ENCODE data around the gene NEO1.
"Not testable (repeated sequence)": the region's sequence is repeated elsewhere in the genome, so short reads cannot be mapped to it uniquely, and the experiment has no call there.

The NEO1 gene

DNA sequence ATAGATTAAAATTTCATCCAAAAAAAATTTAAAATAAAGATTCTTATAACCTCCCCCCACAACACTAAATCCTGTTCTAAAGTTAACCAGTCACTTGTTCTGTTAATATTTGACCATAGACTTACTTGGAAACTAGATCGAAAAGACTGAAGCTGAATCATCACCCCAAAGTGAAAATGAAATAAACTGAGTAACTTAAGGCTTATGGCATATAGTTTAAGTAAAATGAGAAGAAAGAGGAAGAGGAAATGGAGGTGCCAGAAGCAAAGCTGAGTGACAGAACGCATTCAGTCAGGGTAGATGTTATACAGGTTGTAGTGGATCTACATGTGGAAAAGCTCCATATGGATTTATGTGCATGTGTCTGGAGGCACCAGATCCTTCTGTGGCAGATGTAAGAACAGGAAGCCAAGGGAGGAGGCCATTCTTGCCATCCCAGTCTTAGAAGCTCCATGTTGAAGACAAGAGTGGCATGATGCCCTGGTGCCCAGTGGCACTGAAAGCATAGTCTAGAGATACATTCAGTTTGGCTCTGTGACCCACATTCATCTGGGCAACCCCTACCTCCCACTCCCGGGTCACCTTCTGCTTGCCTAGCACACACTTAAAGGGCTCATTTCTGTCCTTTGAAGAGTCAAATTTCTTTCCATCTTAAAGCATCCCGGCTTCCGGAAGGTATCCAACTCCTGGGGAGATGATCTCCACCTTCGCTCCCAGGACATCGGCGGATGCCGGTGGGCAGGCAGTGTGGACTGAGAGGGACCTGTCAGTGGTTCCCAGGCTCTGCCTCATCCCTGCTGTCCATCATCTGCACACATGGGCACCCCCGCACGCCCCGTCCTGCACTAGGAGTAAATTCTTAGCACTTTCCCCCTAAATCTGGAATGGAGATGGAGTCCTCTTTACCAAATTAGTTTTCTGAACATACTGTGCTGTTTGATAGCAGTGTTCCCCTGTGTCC lies 90.8 kb downstream of the NEO1 start:
- no peak for DNase-seq (ENCODE audit: low spot score)

- DNase-seq (ENCODE audit: low spot score) = no peak
These were observed 91.5 kb downstream of the NEO1 start for GRCh38 chr15:73143763-73144155.

GRCh38 chr15:73146419-73146818 lies 94.2 kb downstream of the NEO1 start:
- no peak for DNase-seq (ENCODE audit: low spot score)

- DNase-seq (ENCODE audit: low spot score) = no peak
These were observed 98.6 kb downstream of the NEO1 start for GRCh38 chr15:73150831-73151230.

DNA sequence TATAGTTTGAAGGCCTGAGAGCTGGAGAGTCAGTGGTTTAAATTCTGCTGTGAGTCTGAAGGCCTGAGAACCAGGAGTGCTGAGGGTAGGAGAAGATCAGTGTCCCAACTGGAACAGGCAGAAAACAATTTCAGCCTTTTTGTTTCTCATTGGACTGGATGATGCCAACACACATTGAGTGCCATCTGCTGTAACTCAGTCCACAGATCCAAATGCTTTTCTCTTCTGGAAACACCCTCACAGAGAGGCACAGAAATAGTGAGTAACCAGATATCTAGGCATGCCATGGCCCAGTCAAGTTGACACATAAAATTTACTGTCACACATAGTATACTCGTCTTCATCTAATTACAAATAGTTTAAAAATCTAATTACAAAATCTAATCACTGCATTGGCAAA lies 100.8 kb downstream of the NEO1 start:
- DNase-seq (ENCODE audit: low spot score) = no peak

DNA sequence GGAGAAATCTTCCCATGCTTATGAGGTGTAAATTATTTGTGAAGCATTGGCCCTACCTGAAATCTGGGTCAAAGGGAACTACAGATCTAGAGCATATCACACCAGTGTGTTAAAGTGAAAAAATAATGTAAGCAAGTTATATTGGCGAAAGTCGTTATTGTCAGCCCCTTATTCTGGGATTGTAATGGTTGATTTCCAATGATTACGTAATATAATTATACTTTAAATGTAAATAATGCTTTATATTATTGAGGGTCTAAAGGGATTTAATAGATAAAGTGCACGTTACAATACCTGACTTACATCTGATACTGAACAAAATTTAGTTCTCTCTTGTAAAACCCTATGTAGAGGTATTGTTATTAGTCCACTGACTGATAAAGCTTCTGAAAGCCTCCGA lies 101.2 kb downstream of the NEO1 start:
- no peak for DNase-seq (ENCODE audit: low spot score)

GRCh38 chr15:73156431-73157191 lies 104.3 kb downstream of the NEO1 start:
- no peak for DNase-seq (ENCODE audit: low spot score)

GRCh38 chr15:73161546-73161945 lies 109.3 kb downstream of the NEO1 start:
- DNase-seq (ENCODE audit: low spot score) = no peak

GRCh38 chr15:73165435-73165834 lies 113.2 kb downstream of the NEO1 start:
- no peak for DNase-seq (ENCODE audit: low spot score)

DNA sequence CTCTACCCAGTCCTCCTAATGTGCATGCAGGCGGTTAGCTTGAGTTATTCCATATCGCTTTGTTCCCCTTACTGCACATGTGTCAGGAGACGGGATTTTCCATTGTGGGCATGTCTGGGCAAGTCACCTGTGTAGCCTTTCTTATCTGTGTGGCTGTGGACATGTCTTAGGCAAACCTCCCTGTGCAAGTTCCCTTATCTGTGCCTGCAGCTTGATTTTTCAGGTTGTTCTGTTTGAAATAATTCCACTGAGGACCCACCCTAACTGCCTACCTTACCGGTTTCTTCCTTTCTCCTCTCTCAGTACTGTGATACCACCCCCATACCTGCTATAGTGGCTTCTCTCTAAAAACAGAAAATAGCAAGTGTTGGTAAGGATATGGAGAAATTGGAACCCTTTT lies 113.6 kb downstream of the NEO1 start:
- DNase-seq (ENCODE audit: low spot score) = no peak

DNA sequence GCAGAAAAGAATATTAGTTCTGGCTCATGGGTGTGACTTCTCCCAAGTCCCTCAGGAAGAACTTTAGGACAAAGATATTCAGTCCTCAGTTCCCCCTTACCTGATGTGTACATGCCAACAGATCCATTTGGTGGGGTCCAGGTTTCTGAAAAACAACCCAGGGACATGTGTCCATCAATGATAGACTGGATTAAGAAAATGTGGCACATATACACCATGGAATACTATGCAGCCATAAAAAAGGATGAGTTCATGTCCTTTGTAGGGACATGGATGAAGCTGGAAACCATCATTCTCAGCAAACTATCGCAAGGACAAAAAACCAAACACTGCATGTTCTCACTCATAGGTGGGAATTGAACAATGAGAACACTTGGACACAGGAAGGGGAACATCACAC lies 114.4 kb downstream of the NEO1 start:
- not testable (repeated sequence) for DNase-seq (ENCODE audit: low spot score)

DNA sequence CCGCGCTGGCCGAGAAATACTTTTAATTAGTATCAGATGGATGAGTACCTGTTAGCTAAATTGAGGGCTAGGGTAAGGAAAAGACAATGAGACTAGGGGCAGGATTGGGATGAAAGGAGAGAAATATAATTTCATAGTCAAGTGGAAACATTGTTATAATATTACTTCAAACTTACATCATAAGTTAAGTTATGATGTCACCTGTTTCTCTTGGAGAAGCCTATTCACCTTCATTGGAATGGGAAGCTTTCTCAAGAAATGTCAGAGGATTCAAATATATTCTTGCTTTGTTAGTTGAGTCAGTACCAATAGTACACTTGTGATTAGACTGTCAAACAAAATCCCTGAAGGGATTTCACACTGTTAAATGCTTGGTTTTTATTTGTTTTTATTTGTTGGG lies 116.2 kb downstream of the NEO1 start:
- DNase-seq (ENCODE audit: low spot score) = no peak

GRCh38 chr15:73171711-73172110 lies 119.4 kb downstream of the NEO1 start:
- no peak for DNase-seq (ENCODE audit: low spot score)

- no peak for DNase-seq (ENCODE audit: low spot score)
These were observed 120.2 kb downstream of the NEO1 start for GRCh38 chr15:73172508-73172907.

- no peak for DNase-seq (ENCODE audit: low spot score)
These were observed 121.9 kb downstream of the NEO1 start for GRCh38 chr15:73174171-73174570.

DNA sequence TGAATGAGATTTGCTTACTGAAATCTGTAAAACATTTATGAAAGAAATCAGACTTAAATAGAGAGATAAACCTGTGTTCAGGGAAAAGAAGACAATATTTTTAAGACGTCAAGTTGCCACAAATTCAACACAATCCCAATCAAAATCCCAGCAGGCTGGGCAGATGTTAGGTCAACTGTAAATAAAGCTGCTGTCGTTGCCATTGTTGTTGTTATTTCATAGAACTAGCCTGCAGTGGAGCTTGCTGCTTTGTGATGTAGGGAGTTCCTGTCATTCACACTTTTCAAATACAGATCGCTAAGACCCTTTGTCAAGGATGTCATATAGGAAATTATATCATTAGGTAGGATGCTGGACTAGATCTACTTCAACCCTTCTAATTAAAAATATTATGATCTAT lies 123.1 kb downstream of the NEO1 start:
- no peak for DNase-seq (ENCODE audit: low spot score)

GRCh38 chr15:73176598-73176997 lies 124.3 kb downstream of the NEO1 start:
- DNase-seq (ENCODE audit: low spot score) = no peak

DNA sequence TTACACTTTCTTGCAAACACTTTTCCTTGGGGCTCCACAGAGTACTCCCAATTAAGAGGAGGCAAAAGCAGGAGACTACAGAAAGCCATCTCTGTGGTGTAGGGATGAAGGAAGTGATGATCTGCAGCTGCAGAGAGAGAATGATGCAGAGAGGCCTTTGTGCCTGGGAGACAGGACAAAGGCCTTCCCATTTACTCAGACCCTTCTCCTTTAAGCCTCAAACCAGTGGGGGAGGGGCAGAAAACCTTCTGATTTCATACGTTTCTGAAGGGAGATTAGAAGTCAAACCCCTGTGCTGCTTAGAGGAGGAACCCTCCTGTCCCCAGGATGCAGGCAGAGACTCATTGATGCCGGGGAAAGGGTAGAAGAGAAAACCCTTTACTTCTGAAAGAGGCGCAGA lies 130.8 kb downstream of the NEO1 start:
- DNase-seq (ENCODE audit: low spot score) = no peak

GRCh38 chr15:73190189-73190601 lies 137.9 kb downstream of the NEO1 start:
- peak; percentile 29 for DNase-seq (ENCODE audit: low spot score)

DNA sequence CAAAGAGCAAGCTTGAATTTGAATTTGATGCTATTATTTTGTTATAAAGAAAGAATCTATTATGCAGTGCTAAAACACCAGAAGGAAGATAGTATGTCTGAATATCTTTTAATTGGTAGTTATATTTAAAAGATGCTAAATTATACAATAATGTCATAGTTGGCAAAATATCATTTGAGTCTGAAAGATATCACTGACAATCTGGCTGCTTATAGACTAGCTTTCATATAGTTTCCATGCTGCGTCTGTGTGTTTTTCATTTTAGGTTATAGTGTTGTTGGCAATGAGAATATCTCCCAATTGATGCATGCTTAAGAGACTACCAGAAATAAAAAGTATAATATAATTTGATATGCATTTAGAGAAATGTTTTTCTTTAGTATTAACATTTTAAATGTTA lies 142.9 kb downstream of the NEO1 start:
- no peak for DNase-seq (ENCODE audit: low spot score)

DNA sequence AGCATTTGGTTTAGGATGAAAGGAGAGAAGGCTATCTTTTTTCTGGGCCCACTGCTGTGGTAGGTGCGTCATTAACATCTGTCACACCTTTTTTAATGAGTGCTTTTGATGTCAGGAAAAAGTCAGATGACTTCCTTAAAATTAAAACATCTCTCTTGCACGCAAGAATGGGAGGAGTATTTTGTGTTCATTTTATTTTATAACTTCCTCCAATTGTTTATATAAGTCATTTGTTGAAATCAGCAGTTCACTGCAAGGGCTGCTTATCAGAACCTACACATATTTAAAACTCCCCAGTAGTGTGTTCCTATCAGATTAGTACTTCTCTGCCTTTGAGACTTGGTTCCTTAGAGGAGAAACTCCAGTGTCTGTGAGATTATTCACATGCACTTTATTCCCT lies 143.8 kb downstream of the NEO1 start:
- no peak for DNase-seq (ENCODE audit: low spot score)

DNA sequence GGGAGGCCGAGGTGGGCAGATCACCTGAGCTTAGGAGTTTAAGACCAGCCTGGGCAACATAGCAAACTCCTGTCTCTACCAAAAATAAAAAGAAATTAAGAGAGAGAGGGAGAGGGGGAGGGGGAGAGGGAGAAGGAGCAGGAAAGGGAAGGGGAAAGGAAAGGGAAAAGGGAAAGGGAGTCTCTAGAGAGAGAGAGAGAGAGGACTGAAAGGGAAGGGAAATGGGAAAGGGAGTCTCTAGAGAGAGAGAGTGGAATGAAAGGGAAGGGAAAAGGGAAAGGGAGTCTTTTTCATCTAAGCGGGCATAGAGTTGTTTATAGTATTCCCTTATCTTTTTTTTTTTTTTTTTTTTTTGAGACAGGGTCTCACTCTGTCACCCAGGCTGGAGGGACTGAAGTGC lies 148.1 kb downstream of the NEO1 start:
- DNase-seq (ENCODE audit: low spot score) = no peak

DNA sequence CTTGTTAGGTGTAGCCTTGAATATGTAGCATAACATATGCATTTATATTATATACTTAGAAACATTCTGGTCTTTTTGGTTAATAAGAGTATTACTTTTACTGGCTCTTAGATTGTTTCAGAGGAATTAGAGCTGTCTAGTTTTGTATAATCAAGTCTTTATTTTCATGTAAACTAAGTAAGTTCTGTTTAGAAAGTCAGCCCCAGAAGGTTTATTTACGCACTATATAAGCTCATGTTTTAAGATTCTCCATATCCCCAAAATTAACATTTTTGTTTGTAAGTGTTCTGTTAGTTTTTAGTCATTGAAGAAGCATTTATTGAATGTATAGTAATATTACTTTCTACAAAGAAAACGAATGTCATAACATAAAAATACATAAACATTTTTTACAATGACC lies 158.4 kb downstream of the NEO1 start:
- no peak for DNase-seq (ENCODE audit: low spot score)
